DMS79 (cell line): Measurements from ENCODE around the gene FUCA1.

Experiments
- DNase-seq: peaks from one replicate; lab custom pipeline; 2025; lab: John Stamatoyannopoulos, UW

FUCA1 gene

GRCh38 chr1:23801338-23801748 is 66.7 kb downstream of the FUCA1 start:
- no peak for DNase-seq

DNA sequence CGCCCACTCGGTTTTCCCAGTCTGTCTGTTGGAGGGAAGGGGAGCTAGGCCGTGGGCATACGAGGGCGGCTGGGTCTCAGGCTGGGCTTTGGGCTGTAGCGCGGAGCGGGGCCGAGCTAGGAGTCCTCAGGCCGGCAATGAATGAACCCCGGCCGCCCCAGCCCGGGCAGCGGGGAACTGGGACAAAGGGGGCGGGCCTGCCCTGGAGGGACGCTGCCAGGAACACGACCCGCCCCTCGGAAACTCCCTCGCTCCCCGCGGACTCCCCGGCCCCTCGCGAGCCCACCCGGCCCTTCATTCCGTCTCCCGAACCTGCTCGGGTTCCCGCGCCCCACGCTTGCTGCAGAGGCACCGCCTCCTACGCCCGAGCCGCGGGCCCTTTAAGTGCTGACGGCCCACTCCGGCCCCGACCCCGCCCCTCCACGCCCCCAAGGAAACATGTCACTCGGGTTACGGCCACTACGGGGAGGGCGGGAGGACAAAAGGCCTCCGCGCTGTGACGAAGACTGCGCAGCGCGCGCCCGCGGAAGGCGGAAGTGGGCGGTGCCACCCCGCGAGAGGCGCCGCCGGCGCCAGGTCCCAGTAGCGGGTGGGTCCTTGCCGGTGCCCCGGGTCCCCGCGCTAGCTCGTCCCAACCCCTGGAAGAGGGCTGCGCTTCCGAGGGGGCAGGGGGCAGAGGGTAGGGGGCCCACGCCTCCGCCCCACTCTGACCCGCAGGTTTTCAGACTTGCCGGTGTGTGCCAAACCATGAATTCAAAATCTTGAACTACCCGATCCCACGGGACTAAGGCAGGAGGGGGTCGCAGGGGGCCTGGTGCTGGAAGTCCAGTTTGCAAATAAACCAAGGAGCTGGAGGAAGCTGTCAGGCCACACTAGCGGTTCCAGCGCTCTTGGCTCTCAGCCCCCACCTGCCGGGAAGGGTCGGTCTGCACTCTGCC is 67.4 kb downstream of the FUCA1 start, which contains the start of gene GALE:
Gene GALE (minus strand): TSS at position 355 of the 938 bp plus-strand sequence. CDS start 1,747 bp downstream, outside the sequence.
- peak; percentile 91 for DNase-seq

GRCh38 chr1:23799570-23800399 is 68.3 kb downstream of the FUCA1 start:
- no peak for DNase-seq

DNA sequence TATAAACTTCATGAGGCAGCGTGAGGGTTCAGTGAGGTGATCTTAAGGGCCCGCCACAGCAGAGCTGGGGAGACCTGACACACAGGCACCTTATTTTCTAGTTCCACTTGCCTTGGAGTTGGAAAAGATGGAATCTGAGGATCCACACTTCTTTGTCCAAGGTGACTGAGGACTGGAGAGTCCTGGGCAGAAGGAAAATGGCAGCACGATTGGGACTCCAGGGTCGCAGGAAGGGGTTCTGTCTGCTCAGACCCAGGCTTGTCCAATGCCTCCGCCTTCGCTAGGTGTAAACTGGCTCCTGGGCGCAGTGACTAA is 68.9 kb downstream of the FUCA1 start:
- no peak for DNase-seq

- no peak for DNase-seq
Observed at GRCh38 chr1:23798662-23799142, 69.4 kb downstream of the FUCA1 start.

DNA sequence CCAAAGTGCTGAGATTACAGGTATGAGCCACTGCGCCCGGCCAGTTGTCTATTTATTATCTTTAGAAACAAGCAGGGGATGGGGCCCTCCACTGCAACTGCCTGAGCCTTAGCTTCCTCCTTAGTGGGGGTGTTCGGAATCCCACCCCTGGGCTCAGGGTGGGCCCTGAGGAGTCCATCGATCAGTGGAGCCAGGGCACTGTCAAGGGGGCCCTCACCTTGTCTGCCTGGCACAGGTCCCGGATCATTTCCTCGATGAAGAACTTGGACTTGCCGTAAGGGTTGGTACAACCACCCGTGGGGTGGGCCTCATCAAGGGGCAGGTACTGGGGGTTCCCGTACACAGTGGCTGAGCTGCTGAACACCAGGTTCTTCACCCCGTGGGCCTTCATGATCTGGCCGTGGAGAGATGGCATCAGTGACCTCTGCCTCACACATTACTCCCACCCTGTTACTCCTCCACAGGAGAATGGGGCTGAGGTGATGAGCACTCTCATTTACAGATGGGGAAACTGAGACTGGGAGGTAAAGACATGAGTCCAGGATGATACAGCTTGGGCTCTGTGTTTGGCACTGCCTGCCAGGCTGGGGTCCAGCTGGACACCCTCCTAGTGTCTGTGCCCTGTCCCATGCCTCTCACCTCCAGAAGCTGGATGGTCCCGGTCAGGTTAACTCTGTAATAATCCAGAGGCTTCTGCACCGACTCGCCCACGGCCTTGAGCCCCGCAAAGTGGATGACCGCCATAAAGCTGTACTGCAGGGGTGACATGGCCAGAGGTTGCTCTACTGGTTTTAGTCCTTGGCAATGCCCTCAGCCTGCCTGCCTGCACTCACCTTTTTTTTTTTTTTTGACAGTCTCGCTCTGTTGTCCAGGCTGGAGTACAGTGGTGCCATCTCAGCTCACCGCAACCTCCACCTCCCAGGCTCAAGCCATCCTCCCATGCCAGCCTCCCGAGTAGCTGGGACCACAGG is 70.3 kb downstream of the FUCA1 start:
- DNase-seq = no peak

DNA sequence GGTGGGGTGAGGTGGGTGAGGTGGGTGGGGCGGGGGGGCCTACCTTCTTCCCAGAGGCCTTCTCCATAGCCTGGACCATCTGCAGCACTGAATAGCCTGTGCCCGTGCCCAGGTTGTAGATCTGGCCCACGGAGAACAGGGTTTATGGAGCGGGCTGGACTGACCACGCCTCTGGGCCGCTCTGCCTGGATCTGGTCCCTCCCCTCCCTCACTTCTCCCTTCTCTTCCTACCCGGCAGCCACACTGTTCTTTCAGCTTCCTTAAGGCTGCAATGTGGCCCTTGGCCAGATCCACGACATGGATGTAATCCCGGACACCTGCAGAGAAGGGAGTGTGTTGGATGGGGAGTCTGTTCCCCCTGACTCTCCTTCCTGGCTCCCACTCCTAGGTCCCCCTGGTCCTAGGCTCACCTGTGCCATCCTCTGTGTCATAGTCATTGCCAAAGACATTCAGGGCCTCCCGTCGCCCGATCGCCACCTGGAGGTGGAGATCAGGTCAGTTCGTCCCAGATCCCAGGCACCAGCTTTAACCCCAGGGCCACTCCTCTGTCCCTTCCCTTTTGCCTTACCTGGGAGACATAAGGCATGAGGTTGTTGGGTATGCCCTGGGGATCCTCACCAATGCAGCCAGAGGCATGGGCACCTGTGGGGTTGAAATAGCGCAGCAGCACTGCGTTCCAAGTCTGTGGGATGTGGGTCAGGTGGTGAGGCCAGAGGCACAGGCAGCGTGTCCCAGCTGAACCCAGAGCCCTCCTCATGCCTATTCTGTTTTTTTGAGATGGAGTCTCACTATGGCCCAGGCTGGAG is 71.4 kb downstream of the FUCA1 start:
- DNase-seq = no peak

DNA sequence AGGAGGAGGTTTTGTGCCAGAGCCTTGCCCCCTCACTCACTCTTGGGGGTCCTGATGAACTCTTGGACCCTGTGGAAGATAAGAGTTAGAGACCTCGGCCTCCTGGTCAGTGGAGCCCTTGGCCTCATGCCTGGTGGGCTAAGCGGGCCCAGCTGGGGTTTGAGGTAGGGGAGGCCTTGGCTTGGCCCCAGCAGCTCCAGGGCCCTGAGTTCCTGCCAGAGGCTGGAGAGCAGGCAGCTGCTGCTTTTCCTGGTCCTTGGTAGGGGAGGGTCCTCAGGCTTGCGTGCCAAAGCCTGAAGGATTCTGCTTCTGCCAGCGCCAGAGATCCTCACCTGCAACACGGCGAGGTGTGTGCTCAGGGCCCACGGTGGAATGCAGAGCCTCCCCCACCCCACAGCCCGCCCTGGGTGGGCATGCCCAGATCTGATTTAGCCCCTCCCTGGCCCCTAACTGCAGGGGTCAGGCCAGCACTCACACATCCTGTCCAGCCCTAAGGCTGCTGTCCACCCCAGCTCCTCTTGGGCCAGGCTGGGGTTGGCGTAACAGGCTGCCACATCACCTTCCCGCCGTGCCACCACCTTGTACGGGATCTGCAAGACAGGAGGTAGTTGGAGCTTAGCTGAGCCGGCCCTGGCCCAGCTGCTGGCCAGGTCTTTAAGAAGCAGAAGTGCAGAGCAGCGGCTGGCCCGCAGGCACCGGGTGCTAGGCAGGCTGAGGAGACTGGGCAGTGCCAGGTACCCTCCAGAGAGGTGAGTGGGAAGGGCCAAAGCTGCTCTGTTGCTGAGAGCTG is 72.2 kb downstream of the FUCA1 start:
- no peak for DNase-seq
